Left hindlimb (tissue), 1 donor: ENCODE measurements around the gene KCTD14.
"Not testable (repeated sequence)": the region's sequence is repeated elsewhere in the genome, so short reads cannot be mapped to it uniquely, and the experiment has no call there.

Experiments used
- DNase-seq: peaks from one replicate; pipeline ENCODE4 v3.0.0-alpha.2; 2018

The KCTD14 gene

DNA sequence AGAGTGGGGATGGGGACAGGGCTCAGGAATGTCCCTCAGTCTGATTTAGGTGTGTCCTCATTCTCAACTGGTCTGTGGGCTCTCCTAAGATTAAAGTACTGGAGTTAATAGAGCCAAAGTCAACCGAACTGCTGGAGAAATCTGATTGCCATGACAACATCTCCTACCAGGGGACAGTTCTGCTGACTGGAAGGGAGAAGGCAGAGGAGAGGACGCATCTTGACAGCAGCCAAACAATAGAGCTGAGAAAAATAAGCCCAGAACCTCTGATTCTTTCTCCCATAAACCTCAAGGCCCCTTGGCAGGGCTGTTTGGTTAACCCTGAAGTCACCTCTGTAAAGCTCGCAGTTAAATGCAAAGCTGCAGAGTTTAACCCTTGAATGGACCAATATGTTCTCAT, 2.8 kb downstream of the KCTD14 start:
- DNase-seq: no peak

DNA sequence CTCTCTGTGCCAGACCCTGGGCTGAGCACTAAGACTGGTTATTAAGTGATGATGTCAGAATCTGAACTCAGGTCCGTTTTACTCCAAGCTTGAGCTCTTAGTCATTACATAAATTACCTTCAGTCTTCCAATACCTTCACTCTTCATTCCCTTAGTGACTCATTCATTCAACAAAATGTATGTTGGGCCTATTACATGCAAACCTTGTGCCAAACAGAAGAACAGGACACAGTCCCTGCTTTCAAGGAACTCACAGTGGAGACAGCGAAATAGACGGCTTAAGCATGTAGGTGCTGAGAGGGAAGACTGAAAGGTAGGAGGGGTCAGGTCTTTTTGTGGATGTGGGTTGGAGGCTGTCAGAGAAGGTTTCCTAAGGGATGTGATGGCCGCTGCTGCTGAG, 3.3 kb downstream of the KCTD14 start:
- no peak for DNase-seq

- no peak for DNase-seq
Measured at GRCh38 chr11:78015878-78016277, 7.2 kb downstream of the KCTD14 start.

DNA sequence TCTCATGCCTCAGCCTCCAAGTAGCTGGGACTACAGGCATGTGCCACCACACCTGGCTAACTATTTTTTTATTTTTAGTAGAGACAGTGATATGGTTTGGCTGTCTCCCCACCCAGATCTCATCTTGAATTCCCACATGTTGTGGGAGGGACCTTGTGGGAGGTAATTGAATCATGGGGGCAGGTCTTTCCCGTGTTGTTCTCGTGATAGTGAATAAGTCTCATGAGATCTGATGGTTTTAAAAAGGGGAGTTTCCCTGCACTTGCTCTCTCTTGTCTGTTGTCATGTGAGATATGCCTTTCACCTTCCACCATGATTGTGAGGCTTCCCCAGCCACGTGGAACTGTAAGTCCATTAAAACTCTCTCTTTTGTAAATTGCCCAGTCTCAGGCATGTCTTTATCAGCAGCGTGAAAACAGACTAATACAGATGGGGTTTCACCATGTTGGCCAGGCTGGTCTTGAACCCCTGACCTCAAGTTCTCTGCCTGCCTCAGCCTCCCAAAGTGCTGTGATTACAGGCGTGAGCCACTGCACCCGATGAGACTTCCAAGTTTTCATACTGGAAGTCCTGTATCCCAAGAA, 8.0 kb downstream of the KCTD14 start:
- not testable (repeated sequence) for DNase-seq

DNA sequence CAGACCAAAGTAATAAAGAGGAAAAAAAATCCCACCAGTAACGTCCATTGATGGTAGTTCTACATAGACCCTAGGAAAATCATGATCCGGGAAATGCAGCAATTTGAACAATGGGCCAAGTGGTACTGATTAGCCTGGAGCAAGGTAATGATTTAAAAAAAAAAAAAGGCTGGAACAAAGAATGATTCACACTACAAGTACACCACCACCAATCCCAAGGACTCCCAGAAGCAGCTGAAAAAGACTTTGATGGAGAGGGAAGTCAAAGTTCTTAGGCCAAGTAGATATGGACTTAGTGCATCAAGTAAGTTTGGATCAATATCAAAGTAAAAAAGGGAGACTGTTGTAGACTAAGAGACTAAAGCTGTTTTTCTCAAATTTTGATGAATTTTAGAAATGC, 11.8 kb downstream of the KCTD14 start:
- DNase-seq: no peak

DNA sequence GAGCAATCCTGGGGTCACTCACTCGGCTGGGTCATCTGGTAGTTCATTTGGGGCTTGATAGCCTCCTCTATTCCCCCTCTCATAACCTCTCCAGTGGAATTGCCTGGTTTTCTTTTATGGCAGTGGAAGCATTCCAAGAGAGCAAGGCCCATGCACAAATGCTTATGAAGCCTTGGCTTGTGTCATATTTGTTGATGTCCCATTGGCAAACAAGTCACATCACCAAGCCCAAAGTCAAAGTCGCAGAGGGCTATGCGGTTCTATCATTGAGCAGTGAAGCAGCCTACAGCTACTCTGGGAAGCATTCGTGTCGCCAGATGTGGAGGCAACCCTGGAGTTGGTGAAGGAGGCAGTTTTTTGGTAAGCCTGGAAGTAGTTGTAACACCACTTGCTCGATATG, 12.3 kb downstream of the KCTD14 start:
- DNase-seq: no peak

DNA sequence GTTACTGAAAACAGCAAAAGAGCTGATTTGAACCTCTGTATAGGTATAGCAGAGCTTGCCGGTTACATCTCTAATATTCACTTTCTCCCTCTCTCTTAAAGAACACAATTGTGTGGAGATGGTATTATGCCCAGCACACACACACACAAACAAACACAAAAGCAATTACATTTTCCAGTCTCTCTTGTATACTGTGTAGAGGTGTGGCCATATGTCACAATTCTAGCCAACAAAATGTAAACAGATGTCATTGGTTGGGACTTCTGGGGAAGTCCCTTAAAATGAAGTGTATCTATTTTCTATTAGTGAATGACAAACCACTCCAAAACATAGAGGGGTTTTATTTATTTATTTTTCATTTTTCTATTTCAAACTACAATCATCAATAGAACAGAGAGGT, 12.8 kb downstream of the KCTD14 start:
- DNase-seq: no peak

- no peak for DNase-seq
Measured at GRCh38 chr11:78009062-78009461, 14.0 kb downstream of the KCTD14 start.

DNA sequence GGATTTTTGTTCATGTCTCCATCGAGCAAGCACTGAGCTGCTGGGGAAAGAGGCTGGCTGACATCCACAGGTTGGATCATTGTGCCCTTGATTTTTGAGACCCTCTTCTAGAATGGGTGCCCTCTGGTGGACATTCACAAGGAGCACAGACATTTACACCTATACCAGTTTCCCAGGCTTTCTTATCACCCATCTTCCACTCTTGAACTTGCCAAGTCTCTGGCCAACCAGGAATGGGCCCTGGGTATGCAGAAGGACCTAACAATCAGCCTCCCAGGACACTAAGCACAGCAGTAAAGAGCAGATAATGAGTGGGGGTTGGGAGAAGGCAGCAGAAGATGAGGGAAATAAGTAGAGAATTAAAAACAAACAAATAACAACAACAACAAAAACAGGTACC, 22.9 kb downstream of the KCTD14 start:
- no peak for DNase-seq

- DNase-seq: no peak
Measured at GRCh38 chr11:77999446-78000030, 23.5 kb downstream of the KCTD14 start.

DNA sequence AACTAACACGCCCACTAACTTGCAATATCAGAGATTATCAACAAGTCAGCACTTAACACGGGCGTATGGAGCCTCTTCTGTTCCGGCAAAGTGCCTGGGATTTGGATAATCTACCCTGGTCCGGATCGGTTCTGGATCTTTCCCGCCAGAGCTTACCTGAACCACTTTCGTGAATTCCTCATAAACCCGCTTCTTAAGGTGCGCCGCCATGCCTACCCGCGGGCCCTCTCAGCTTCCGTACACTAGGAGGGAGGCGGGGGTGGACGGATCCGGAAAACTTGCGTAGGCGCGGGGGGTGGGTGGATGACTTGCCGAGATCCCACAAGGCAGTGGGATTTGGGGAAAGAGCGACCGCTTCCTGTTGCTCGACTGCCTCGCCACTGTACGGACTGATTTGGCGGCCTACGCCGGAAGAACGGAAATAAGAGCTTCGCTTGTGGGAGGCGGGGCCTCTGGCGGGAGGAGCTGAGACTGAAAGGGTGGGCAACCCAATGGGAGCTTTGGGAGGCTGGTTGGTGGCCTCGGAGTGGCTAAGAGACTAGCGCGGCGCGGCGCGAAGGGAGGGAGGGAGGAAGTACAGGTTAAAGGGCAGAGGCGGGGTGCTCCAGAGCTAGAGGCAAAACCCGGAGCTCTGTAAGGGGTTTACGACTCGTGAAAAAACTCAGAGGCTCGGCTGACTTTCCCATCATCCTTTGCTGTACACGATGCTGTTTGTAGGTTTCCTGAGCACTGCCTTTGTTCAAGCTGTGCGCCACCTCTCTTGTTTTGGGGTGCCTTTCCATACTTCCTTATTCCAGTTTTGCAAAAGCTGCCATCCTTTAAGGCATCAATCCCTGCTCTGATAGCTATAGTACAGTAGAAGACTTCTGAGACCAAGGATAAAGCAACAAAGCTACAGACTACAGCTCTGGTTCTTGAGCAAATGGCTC, 28.4 kb downstream of the KCTD14 start, which contains the start of gene INTS4:
Gene INTS4 (minus strand): TSS at position 235 of the 929 bp plus-strand sequence. CDS start 25 bp downstream, at position 210.
- DNase-seq: peak; percentile 100

- no peak for DNase-seq
Measured at GRCh38 chr11:77993902-77994301, 29.2 kb downstream of the KCTD14 start.

- no peak for DNase-seq
Measured at GRCh38 chr11:77990981-77991380, 32.1 kb downstream of the KCTD14 start.

GRCh38 chr11:77986456-77986855, 36.6 kb downstream of the KCTD14 start:
- DNase-seq: not testable (repeated sequence)

DNA sequence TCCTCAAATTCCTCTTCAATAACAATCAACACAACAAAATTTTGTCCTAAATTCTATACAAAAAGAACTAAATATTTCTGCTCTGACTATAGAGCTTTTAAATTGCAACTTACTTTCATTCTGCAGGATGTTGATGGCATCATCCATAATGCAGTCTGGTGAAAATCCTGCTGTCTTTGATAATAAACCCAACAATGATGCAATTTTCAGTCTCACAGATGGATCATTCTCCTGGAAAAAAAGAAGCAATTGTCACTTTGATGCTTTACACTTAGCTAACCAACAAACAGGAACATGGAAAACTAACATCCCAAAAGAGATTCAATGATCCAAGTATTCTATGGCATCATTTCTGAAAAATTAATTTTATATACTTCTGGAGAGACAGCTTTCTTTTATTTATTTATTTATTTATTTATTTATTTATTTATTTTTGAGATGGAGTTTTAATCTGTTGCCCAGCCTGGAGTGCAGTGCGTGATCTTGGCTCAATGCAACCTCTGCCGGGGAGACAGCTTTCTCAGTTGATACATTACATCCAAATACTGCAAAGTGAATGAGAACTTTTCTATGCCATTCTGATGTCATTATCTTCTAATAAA, 41.6 kb downstream of the KCTD14 start:
- DNase-seq: no peak

GRCh38 chr11:77968337-77968736, 54.7 kb downstream of the KCTD14 start:
- no peak for DNase-seq

GRCh38 chr11:77967753-77968152, 55.3 kb downstream of the KCTD14 start:
- DNase-seq: no peak

DNA sequence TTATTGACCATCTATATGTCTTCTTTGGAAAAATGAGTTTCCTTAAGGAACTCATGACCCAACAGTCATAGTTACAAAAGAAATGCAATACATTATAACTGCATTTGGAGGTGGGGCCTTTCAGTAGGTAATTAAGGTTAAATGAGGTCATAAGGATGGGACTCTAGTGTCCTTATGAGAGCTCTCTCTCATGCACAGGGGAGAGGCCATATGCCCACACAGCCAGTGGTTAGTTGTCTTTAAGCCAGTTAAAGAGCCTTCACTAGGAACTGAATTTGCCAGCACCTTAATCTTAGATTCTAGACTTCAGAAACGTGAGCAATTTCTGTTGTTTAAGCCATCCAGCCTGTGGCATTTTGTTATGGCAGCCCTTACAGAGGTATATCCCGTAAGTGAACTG, 56.0 kb downstream of the KCTD14 start:
- DNase-seq: no peak

- no peak for DNase-seq
Measured at GRCh38 chr11:77966338-77966737, 56.7 kb downstream of the KCTD14 start.
